ENCODE data around the gene NEUROD2.

NEUROD2 gene

DNA sequence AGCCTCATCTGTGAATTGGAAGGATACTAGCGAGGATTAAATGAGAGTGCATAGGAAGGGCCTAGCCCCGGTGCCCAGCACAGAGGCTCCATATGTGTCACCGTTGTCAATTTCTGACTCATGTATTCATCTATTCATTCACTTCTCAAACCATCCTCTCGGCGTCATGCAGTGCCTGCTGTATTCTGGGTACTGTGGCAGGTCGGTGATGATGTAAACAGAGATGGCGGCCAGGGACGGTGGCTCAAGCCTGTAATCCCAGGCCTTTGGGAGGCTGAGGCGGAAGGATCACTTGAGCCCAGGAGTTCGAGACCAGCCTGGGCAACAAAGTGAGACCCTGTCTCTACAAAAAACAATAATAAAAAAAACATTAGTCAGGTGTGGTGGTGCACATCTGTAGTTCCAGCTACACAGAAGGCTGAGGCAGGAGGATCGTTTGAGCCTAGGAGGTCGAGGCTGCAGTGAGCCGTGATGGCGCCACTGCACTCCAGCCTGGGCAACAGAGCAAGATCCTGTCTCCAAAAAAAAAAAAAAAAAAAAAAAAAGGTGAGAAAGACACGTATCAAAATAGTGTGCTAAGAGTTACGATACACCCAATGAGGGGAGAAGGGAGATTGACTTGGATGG, 14.8 kb upstream of the NEUROD2 start:
- H3K4me3 ChIP-seq (ENCODE audit: low read depth, low read length): no peak overlapping the region

DNA sequence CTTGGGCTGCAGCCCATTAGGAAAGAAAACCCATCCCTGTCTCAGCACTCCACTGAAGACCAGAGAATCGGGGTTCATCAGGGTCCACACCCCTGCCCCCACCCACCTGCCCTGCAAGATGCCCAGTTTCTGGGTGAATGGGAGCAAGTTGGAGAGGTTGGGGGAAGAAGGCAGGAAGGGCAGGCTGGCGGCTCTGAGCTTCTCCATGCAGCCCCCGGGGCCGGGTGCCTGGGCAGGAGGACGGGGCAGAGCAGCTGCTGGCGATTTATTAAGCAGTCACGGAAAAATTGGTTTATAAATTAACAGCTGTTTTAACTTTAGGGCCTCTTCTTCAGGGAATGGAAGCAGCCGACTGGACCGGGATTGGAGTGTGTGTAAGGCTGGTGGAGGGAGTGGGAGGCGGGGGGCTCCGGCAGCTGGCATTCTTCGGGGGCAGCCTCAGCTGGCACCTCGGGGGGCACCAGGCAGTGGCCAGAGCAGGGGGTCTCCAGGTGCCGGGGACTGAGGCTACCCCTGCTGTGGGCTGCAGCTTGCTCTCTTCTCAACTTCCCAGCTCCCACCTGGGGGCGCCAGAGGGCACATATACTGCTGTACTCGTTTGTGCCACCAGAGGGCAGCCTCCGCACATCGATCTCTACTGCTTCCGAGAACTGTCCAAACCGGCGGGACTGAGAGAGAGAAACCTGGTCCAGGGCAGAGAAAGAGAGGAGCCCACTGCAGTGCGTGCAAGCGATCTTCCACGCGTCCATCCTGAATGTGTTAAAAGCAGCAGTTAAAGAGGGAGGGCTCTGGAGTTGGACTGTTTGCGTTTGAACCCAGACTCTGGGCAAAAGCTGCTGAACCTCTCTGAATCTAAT, 14.0 kb upstream of the NEUROD2 start:
- H3K4me3 ChIP-seq (ENCODE audit: low read depth, low read length): no peak overlapping the region

More for the DNA sequence above, 14.8 kb upstream of the NEUROD2 start:
- DNase-seq (ENCODE audit: low read depth): no peak

DNA sequence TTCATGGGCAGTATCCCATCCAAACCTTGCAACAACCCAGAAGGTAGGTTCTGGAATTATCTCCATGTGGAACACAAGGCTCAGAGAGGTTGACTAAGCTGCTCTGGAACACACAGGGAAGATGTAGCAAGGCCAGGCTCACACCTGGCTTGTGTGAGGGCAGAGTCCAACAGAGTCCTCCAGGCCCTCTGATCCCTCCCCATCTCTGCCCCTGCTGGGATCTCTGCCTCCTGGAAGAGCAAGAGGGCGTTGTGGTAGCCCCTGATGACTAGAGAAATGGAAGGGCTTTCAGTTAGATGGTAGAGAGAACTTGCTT, 12.0 kb upstream of the NEUROD2 start:
- no peak for DNase-seq (ENCODE audit: low read depth)
- H3K4me3 ChIP-seq (ENCODE audit: low read depth, low read length): no peak overlapping the region

More for the DNA sequence above, 14.0 kb upstream of the NEUROD2 start:
- DNase-seq (ENCODE audit: low read depth): peak; percentile 13

DNA sequence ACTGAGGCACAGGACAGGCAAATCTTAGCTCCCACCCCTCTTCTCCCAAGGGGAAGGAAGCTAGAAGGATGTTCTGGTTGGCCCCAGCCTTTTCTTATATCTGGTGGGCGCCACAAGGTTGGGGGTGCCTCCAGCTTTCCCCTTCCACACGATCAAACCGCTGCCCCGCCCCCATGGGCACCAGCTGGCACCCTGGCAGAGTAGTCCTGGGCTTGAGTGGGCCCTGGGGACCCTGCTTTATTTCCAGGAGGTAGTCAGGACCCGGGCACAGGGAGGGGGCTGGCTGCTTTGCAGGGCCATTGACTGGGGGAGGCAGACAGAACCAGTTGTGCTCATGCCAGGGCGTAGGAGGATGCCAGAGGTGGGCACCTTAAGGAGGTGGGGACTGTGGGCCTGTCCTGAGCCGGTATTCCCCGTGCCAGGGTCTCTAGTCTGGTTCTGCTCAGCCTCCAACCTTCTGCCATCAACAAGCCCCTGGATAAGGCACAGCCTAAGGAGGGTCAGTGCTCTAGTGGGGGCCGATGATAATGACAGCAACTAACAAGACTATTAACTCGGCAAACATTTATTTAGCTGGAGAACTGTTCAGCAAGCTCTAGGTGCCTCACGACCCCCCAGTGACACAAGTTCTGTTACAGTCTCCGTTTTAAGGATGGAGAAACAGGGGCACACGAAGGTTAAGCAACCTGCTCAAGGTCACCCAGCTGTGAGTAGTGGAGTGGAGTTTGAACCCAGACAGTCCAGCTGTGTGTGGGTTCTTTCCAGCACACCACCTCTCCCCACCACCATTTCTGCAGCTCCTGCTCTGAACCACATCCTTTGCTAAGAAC, 11.5 kb upstream of the NEUROD2 start:
- no peak for DNase-seq (ENCODE audit: low read depth)
- H3K4me3 ChIP-seq (ENCODE audit: low read depth, low read length): no peak overlapping the region

DNA sequence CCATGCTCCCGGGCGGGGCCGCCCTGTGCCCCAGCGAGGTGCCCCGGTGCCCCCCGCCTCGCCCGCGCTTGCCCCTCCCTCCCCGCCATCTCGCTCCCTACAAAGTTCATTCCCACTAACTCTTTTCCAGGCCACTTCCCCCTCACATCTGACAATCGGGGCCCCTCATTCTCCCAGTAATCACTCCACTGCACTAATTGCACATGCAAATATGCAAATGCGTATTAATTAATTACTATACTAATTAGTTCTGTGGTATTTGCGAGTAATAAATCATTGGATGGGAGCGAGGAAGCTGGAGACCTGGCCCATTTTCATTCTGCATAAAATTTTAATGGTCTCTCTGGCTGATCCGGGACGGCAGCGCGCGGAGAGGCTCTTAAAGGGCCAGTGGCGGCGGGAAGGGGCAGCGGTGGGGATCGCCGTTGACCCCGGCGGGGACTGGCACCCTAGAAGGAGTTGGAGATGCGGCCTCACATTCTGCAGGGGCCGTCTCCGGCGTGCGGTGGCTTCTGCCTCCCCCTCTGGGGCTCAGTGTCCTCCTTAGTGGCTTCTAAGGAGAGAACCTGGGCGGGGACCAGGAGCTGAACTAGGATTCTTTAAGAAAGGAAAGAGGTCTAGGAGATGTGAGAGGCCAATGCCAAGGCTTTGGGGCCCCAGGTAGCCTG, 10.7 kb upstream of the NEUROD2 start:
- no peak for DNase-seq (ENCODE audit: low read depth)
- H3K4me3 ChIP-seq (ENCODE audit: low read depth, low read length): peak overlapping the region; percentile 60

DNA sequence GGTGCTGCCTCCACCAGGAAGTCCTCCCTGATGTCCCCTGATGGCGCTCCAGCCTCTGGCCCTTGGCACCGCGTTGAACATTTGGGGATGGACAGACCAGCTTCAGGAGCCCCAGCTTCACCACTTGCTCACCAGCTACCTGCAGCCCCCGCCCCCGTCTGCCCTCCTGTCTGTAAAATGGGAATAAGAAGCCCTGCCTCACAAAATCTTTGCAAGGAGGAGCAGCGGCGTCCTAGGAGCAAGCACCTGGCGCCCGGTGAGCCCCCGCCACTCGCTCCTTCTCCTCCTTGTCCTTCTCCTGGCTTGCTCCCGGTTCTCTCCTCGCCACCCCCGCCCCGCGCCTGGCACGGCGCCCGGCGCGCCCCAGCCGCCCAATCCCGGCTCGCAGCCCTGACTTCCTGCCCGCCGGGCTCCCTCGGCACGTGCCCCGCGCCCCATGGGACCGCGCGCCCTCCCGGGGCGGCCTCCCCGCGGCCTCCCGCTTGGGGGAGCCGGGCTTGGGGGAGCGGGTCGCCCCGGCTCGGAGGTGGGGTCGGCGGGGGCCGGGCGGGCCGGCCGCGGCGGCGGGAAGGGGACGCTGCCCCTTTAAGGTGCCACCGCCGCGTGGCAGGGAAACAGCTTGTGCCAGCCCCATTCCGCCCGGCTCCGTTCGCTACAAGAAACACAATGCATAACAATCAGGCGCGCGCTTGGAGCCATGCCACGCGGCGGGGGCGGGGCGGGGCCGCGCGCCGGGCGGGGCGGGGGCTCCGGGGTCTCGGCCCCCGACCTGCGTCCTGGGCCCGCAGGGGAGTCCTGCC, 9.9 kb upstream of the NEUROD2 start:
- DNase-seq (ENCODE audit: low read depth): no peak
- peak overlapping the region; percentile 60 for H3K4me3 ChIP-seq (ENCODE audit: low read depth, low read length)

DNA sequence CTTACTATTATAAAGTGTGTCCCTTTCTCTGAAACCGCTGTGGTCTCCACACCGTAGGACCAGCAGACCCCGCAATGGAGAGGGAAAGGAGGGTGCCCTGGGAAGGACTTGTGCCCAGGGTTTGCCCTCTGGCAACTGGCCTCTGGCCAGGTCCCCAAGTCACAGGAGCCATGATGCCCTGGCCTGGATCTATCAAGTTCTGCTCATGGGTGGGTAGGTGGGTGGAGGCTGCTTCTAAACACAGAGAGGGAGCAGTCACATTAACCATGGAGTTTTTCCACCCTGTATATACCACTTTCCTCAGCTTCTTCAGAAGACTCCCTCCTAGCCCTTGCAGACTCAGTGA, 9.4 kb upstream of the NEUROD2 start:
- no peak for DNase-seq (ENCODE audit: low read depth)
- H3K4me3 ChIP-seq (ENCODE audit: low read depth, low read length): peak overlapping the region; percentile 60

DNA sequence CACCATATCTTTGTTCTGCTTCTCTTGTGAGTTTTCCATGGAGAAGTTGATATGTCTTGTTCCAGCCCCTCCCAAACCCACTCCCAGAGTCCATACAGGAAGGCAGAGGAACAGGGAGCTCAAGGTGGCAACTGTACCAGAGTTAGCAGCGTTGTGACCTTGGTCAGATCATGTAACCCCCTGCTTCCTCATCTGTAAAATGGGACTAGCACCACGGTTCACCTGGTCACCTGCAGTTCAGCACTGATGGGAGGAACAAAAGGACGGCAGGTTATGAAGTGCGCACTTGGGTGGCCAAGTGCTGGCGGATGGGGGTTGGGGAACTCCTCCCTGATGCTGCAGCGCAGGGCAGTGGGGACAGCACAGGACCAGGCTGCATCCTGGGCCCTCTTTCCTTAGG, 7.7 kb upstream of the NEUROD2 start:
- no peak overlapping the region for H3K4me3 ChIP-seq (ENCODE audit: low read depth, low read length)
- no peak for DNase-seq (ENCODE audit: low read depth)

DNA sequence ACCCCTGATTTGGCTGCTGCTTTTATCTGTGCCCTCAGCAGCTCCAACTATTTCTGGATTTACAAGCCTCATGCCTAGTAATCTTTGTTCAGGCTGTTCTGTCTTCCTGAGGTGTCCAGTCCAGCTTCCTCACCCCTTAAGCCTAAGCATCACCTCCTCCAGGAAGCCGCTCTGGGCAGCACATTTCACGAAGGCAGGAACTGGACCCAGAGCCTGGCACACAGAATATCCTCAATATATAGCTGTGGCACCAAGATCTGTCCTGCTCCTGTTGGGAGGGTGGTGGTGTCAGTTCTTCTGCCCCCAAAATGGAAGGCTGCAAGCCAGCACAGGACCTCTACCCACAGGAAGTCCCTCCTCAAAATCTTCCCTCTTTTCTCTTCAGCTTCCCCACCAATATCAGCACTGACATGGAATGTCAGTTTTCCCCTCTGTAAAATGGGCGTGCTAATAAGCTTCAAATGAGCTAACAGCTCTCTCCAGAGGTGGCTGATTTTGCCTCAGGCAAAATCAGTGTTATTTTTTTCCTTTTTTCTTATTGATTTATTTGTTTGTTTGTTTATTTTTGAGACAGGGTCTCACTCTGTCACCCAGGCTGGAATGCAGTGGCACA, 6.9 kb upstream of the NEUROD2 start:
- no peak overlapping the region for H3K4me3 ChIP-seq (ENCODE audit: low read depth, low read length)
- no peak for DNase-seq (ENCODE audit: low read depth)

DNA sequence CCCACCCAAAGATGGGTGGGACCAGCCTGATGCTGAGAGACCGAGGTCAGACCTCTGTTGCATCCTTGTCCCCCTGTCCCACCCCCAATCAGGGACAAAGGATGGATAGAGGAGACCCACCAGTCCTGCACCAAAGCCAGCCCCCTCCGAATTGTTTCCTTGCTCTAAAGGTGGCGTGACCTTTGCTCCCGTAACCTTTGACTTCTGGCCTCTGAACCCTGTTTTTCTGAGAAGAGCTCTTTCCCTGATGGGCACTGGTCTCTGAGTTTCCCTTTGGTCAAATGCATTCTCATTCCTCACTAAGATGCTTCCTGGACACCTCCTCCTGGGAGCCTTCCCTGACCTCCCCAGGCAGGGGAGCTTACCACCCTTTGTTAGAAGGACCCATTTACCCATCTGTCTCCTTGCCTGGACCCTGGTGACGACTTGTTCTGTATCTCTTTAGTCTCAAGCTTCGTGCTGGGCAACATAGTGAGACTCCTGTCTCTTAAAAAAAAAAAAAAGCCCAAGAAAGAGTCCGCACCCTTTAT, 5.3 kb upstream of the NEUROD2 start:
- no peak overlapping the region for H3K4me3 ChIP-seq (ENCODE audit: low read depth, low read length)
- no peak for DNase-seq (ENCODE audit: low read depth)

DNA sequence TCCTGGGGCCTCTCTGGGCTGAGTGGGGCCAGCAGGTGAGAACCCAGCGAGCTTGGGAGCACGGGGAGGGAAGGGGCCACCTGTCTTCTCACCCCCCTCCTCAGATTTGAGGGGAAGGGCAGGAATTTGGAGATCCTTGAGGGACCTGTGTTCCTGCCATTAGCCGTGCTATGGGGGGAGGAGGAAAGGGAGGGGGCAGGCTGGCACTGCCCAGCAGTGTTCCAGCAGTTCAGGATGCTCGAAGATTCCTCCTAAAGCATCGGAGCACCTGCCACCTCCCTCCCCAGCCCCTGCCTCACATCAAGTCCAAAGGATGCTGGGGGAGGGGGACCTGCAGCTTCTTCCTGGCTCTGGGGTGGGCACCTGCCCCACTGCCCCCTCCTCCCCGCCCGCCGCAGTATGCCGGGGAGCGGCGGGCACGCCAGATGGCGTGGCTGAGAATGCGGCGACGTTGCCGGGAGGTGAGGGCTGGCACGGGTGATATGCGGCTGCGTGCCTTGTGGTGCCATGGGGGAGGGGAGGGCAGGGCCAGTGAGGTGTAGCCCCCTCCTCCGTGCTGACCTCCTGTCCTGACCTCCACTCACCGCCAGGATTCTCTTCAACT, 4.7 kb upstream of the NEUROD2 start:
- no peak overlapping the region for H3K4me3 ChIP-seq (ENCODE audit: low read depth, low read length)
- no peak for DNase-seq (ENCODE audit: low read depth)

DNA sequence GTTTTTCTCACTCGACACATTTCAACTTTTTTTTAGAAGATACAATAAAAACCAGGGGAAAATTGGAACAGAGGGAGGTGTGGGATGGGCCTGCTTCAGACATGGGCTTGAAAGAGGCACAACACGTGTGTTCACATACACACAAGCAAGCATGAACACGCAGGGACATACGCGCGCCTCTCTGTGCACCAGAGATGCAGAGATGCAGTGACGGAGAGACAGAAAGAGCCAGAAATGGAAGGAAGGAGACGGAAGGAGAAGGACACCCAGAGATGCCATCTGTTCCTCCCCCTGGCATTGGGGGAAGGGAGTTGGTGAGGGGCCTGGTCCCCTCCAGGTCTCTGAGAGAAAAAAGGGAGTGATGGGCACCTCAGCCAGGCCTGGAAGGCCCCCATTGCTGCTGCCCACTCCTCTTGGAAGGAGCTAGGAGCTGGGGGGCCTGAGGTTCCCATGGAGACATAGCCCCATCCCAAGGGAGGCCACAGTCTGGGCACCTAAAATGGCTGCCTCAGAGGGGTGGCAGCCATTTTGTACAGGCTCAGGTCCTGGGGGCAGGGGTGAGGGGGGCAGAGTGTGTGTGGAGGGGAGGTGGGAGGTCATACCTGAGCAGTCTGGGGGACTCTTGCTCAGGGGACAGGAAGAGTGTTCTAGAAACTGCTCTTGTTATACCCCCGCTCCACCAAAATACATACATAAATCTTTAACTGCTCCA, 3.8 kb upstream of the NEUROD2 start:
- no peak for DNase-seq (ENCODE audit: low read depth)
- no peak overlapping the region for H3K4me3 ChIP-seq (ENCODE audit: low read depth, low read length)

DNA sequence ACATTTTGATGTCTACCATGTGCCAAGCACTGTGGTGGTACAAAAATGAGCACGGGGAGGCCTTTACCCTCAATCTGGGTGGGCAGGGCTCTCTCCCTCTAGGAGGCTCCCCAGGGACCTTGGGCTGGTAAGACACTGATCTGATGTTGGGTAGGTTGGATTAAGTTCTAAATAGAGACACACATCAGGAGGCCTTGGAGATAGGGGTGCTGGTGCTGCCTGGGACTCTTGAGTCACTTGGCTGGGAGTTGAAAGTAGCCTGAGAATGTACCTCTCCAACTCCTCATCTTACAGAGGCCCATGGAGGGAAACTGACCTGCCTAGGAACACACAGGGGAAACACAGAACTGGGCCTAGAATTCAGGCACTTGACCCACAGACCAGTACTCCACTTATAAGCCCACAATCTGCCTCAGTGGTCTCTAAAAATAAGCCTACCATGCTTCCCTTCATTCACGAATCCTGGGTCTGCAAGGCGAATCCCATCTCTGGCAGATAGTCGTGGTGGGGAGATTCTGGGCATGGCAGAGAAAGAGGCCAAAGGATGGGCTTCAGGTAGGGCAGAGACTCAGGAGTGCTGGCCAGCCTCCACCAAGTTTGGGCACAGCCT, 1.8 kb upstream of the NEUROD2 start:
- H3K4me3 ChIP-seq (ENCODE audit: low read depth, low read length): no peak overlapping the region
- no peak for DNase-seq (ENCODE audit: low read depth)

DNA sequence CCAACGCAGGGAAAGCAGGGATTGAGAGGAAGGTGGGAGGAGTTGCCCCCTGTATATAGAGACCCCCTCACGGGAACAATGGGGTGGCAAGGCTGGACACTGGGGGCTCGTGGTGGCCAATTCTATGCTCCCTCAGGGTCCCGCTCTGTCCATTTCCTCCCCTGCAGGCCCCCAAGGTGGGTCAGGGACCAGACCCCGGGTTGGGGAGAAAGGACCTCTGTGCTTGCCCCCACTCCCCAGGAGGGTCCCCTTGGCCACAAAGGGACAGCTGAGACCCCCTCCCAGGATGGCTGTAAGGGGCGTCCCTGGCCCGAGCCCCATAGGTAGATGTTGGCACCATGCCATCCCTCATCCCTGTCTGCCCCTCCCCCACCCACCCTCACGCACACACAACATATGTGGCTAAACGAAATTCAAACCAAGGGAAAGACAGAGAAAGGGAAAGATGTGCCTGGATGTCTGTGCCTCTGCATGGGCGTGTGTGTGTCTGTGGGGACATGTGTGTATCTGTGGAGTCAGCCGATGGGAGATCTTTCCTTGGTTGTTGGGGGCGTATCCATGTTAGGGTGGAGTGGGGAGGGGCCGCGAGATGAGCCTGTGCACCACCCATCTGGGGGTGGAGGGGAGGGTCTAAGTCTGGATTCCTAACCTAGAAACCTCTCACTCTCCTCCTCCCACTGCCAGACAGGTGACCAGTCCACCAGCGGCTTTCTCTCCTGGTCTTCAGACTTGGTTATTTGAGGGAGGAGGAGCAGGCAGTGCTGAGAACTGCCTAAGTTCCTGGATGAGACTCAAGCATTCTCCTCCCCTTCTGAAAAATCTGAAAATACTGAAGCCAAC, 642 bp upstream of the NEUROD2 start:
- no peak for DNase-seq (ENCODE audit: low read depth)
- H3K4me3 ChIP-seq (ENCODE audit: low read depth, low read length): no peak overlapping the region

DNA sequence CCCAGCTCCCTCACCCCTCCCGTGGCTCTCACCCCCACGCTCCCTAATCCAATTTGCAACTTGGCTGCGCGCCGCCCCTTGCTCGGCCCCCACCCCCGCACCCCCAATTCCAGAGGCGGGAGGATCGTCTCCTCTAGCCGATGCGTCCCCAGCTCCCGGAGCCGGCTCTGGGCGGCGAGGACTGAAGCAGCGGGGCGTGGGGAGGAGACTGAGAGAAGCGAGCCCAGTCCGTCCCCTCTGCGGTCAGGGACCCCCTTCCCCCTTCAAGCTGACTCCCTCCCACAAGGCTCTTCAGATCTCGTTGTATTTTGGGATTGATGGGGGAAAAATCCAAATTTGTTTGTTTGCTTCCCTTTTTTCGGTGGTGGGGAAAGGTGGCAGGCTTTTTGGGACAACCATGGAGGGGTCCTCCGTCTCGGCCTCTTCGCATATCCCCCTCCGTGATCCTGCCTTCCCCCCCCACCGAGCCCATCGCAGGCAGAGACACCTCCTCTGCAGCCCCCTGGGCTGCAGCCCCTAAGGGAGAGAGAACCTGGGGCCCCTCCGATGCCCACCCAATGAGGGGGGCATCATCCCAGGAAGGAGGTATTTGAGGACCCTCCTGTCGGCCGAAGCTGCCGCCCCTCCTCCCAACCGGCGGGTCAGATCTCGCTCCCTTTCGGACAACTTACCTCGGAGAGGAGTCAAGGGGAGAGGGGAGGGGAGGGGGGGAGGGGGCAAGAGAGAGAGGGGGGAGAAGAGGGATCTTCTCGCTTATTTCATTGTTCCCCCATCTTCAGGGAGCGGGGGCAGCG, 466 bp downstream of the NEUROD2 start:
- DNase-seq (ENCODE audit: low read depth): no peak
- H3K4me3 ChIP-seq (ENCODE audit: low read depth, low read length): no peak overlapping the region
